ENCODE results near the gene METRNL.
"Not testable (repeated sequence)": the region's sequence is repeated elsewhere in the genome, so short reads cannot be mapped to it uniquely, and the experiment has no call there.

Gene METRNL

GRCh38 chr17:83036193-83036592, 43.2 kb upstream of the METRNL start:
- DNase-seq (ENCODE audit: extremely low spot score), result no peak
- TF ChIP-seq BHLHE40 (IDR thresholded peaks at IDR 0.05; ENCODE audit: borderline replicate concordance) (no peak), NFRKB (IDR thresholded peaks at IDR 0.05) (no peak), ZNF384 (IDR thresholded peaks at IDR 0.05) (no peak), FOXK2 (IDR thresholded peaks at IDR 0.05) (no peak), ELF4 (IDR thresholded peaks at IDR 0.05) (no peak), ARNT (IDR thresholded peaks at IDR 0.05) (no peak), SUZ12 (IDR thresholded peaks at IDR 0.05) (no peak), SP1 (IDR thresholded peaks at IDR 0.05) (no peak), PKNOX1 (IDR thresholded peaks at IDR 0.05) (no peak), LEF1 (IDR thresholded peaks at IDR 0.05; ENCODE audit: borderline replicate concordance) (no peak), FOXM1 (IDR thresholded peaks at IDR 0.05; ENCODE audit: borderline replicate concordance) (no peak), FOXA1 (IDR thresholded peaks at IDR 0.05) (no peak), L3MBTL2 (conservative IDR thresholded peaks at IDR 0.05) (no peak), HDGF (IDR thresholded peaks at IDR 0.05; ENCODE audit: borderline replicate concordance) (no peak), CTBP1 (IDR thresholded peaks at IDR 0.05; ENCODE audit: borderline replicate concordance) (no peak)
- CTCF ChIA-PET, result no interaction called here
- POLR2A ChIA-PET, result no interaction called here

GRCh38 chr17:83036666-83037065, 42.7 kb upstream of the METRNL start:
- no peak for DNase-seq (ENCODE audit: extremely low spot score)
- TF ChIP-seq TARDBP (IDR thresholded peaks at IDR 0.05), result no peak
- no peak for TF ChIP-seq BHLHE40 (IDR thresholded peaks at IDR 0.05; ENCODE audit: borderline replicate concordance)
- no peak for TF ChIP-seq L3MBTL2 (conservative IDR thresholded peaks at IDR 0.05)
- no peak for TF ChIP-seq ARNT (IDR thresholded peaks at IDR 0.05)
- no peak for TF ChIP-seq LEF1 (IDR thresholded peaks at IDR 0.05; ENCODE audit: borderline replicate concordance)
- TF ChIP-seq FOXA1 (IDR thresholded peaks at IDR 0.05), result no peak
- no peak for TF ChIP-seq ZNF384 (IDR thresholded peaks at IDR 0.05)
- no peak for TF ChIP-seq SP1 (IDR thresholded peaks at IDR 0.05)
- no peak for TF ChIP-seq FOXK2 (IDR thresholded peaks at IDR 0.05)
- POLR2A ChIA-PET, result interaction anchor here (0.8 kb wide), 1 partner anchor 9 kb away, joined by 3 read pairs; no protein-coding TSS in a partner anchor
- CTCF ChIA-PET, result no interaction called here

GRCh38 chr17:83037084-83037873, 42.1 kb upstream of the METRNL start:
- CTCF ChIA-PET, result no interaction called here
- no peak for DNase-seq (ENCODE audit: extremely low spot score)
- TF ChIP-seq SP1 (IDR thresholded peaks at IDR 0.05) (no peak), PKNOX1 (IDR thresholded peaks at IDR 0.05) (no peak), ARNT (IDR thresholded peaks at IDR 0.05) (no peak), NFRKB (IDR thresholded peaks at IDR 0.05) (no peak), HDGF (IDR thresholded peaks at IDR 0.05; ENCODE audit: borderline replicate concordance) (no peak), L3MBTL2 (conservative IDR thresholded peaks at IDR 0.05) (no peak), FOXM1 (IDR thresholded peaks at IDR 0.05; ENCODE audit: borderline replicate concordance) (no peak), TARDBP (IDR thresholded peaks at IDR 0.05) (no peak), ZNF384 (IDR thresholded peaks at IDR 0.05) (no peak), FOXA1 (IDR thresholded peaks at IDR 0.05) (no peak), SUZ12 (IDR thresholded peaks at IDR 0.05) (no peak), ELF4 (IDR thresholded peaks at IDR 0.05) (no peak), BHLHE40 (IDR thresholded peaks at IDR 0.05; ENCODE audit: borderline replicate concordance) (no peak), LEF1 (IDR thresholded peaks at IDR 0.05; ENCODE audit: borderline replicate concordance) (no peak), CTBP1 (IDR thresholded peaks at IDR 0.05; ENCODE audit: borderline replicate concordance) (no peak), FOXK2 (IDR thresholded peaks at IDR 0.05) (no peak)
- POLR2A ChIA-PET, result interaction anchor here (0.8 kb wide), 1 partner anchor 8 kb away, joined by 3 read pairs; no protein-coding TSS in a partner anchor

GRCh38 chr17:83037874-83038165, 41.6 kb upstream of the METRNL start:
- TF ChIP-seq LEF1 (IDR thresholded peaks at IDR 0.05; ENCODE audit: borderline replicate concordance) (no peak), ZNF384 (IDR thresholded peaks at IDR 0.05) (no peak), FOXK2 (IDR thresholded peaks at IDR 0.05) (no peak), PKNOX1 (IDR thresholded peaks at IDR 0.05) (no peak), CTBP1 (IDR thresholded peaks at IDR 0.05; ENCODE audit: borderline replicate concordance) (no peak), L3MBTL2 (conservative IDR thresholded peaks at IDR 0.05) (no peak), FOXA1 (IDR thresholded peaks at IDR 0.05) (no peak), SUZ12 (IDR thresholded peaks at IDR 0.05) (no peak), NFRKB (IDR thresholded peaks at IDR 0.05) (no peak), FOXM1 (IDR thresholded peaks at IDR 0.05; ENCODE audit: borderline replicate concordance) (no peak), HDGF (IDR thresholded peaks at IDR 0.05; ENCODE audit: borderline replicate concordance) (no peak), BHLHE40 (IDR thresholded peaks at IDR 0.05; ENCODE audit: borderline replicate concordance) (no peak), ARNT (IDR thresholded peaks at IDR 0.05) (no peak)
- DNase-seq (ENCODE audit: extremely low spot score), result no peak
- ChIA-PET POLR2A (no interaction called here), CTCF (interaction anchor here (0.8 kb wide), 1 partner anchor 50 kb away, joined by 3 read pairs; no protein-coding TSS in a partner anchor)

- POLR2A ChIA-PET; DNase-seq (ENCODE audit: extremely low spot score); CTCF ChIA-PET: not testable (repeated sequence)
Observed at GRCh38 chr17:83038983-83039382, 40.4 kb upstream of the METRNL start.

- ChIA-PET POLR2A (no interaction called here), CTCF (no interaction called here)
- TF ChIP-seq BHLHE40 (IDR thresholded peaks at IDR 0.05; ENCODE audit: borderline replicate concordance), result no peak
- TF ChIP-seq LEF1 (IDR thresholded peaks at IDR 0.05; ENCODE audit: borderline replicate concordance), result no peak
- TF ChIP-seq FOXM1 (IDR thresholded peaks at IDR 0.05; ENCODE audit: borderline replicate concordance), result no peak
- TF ChIP-seq L3MBTL2 (conservative IDR thresholded peaks at IDR 0.05), result no peak
- no peak for TF ChIP-seq FOXA1 (IDR thresholded peaks at IDR 0.05)
- TF ChIP-seq ZNF384 (IDR thresholded peaks at IDR 0.05), result no peak
- TF ChIP-seq HDGF (IDR thresholded peaks at IDR 0.05; ENCODE audit: borderline replicate concordance), result no peak
- no peak for TF ChIP-seq SUZ12 (IDR thresholded peaks at IDR 0.05)
- TF ChIP-seq NFRKB (IDR thresholded peaks at IDR 0.05), result no peak
- no peak for TF ChIP-seq ELF4 (IDR thresholded peaks at IDR 0.05)
- TF ChIP-seq TARDBP (IDR thresholded peaks at IDR 0.05), result no peak
- TF ChIP-seq FOXK2 (IDR thresholded peaks at IDR 0.05), result no peak
- no peak for TF ChIP-seq SP1 (IDR thresholded peaks at IDR 0.05)
- no peak for TF ChIP-seq CTBP1 (IDR thresholded peaks at IDR 0.05; ENCODE audit: borderline replicate concordance)
- TF ChIP-seq ARNT (IDR thresholded peaks at IDR 0.05), result no peak
- no peak for TF ChIP-seq PKNOX1 (IDR thresholded peaks at IDR 0.05)
- no peak for DNase-seq (ENCODE audit: extremely low spot score)
Observed at GRCh38 chr17:83041305-83041704, 38.1 kb upstream of the METRNL start.
